Gastroesophageal sphincter (tissue), 3 donors: ENCODE measurements around the gene EVL.

Experiments used
- EP300 ChIP-seq: sonication (generic); formaldehyde crosslinking; IDR thresholded peaks from one replicate; pipeline ENCODE4 v1.6.1; 2017; ENCODE audit warnings: antibody characterized with exemption, mild to moderate bottlenecking
- POLR2A ChIP-seq, 2 donors: fragments of 450-650 bp; IDR thresholded peaks; one replicate each; pipeline ENCODE4 v1.6.1; 2017; ENCODE audit warnings: antibody characterized with exemption in 2 of 2, mild to moderate bottlenecking in 2 of 2, moderate library complexity in 1 of 2
- POLR2AphosphoS5 ChIP-seq: sonication (generic); formaldehyde crosslinking; IDR thresholded peaks from one replicate; pipeline ENCODE4 v1.6.1; 2017; ENCODE audit warnings: antibody characterized with exemption
- TF ChIP-seq, protein P1 (sequence below), 4 experiments: fragments of 200-600 bp in 2 of 4; fragments of 450-650 bp in 2 of 4; sonication (generic) in 1 of 4; IDR thresholded peaks; one replicate each; pipeline ENCODE4 v1.5.1; 2017 to 2019; ENCODE audit warnings: antibody characterized with exemption in 4 of 4, mild to moderate bottlenecking in 2 of 4, moderate library complexity in 2 of 4

- TF ChIP-seq EP300 (no peak), POLR2A (IDR thresholded peaks at IDR 0.05) (no peak), POLR2AphosphoS5 (no peak)
- TF ChIP-seq, protein P1, sequence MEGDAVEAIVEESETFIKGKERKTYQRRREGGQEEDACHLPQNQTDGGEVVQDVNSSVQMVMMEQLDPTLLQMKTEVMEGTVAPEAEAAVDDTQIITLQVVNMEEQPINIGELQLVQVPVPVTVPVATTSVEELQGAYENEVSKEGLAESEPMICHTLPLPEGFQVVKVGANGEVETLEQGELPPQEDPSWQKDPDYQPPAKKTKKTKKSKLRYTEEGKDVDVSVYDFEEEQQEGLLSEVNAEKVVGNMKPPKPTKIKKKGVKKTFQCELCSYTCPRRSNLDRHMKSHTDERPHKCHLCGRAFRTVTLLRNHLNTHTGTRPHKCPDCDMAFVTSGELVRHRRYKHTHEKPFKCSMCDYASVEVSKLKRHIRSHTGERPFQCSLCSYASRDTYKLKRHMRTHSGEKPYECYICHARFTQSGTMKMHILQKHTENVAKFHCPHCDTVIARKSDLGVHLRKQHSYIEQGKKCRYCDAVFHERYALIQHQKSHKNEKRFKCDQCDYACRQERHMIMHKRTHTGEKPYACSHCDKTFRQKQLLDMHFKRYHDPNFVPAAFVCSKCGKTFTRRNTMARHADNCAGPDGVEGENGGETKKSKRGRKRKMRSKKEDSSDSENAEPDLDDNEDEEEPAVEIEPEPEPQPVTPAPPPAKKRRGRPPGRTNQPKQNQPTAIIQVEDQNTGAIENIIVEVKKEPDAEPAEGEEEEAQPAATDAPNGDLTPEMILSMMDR (IDR thresholded peaks at IDR 0.05), result no peak
Measured at GRCh38 chr14:100086361-100086760, 21.1 kb downstream of the EVL start.
